ENCODE data around the gene KCNG2. TPM values are rescaled to one million over a fixed set of nuclear protein-coding genes. Genes with fewer than 3 reads are reported as not detected.

KCNG2 gene
- total RNA-seq, 1 donor from 2014 or later = not detected

GRCh38 chr18:79785831-79786230, 11.9 kb upstream of the KCNG2 start:
- no peak for DNase-seq (ENCODE audit: low spot score)

GRCh38 chr18:79786304-79786703, 11.4 kb upstream of the KCNG2 start:
- DNase-seq (ENCODE audit: low spot score) = no peak

GRCh38 chr18:79786786-79787526, 10.8 kb upstream of the KCNG2 start:
- DNase-seq (ENCODE audit: low spot score) = no peak

- DNase-seq (ENCODE audit: low spot score) = no peak
Measured at GRCh38 chr18:79787527-79787864, 10.2 kb upstream of the KCNG2 start.

- no peak for DNase-seq (ENCODE audit: low spot score)
Measured at GRCh38 chr18:79787865-79788733, 9.6 kb upstream of the KCNG2 start.

- DNase-seq (ENCODE audit: low spot score) = no peak
Measured at GRCh38 chr18:79788734-79789085, 9.0 kb upstream of the KCNG2 start.

- no peak for DNase-seq (ENCODE audit: low spot score)
Measured at GRCh38 chr18:79789091-79789891, 8.4 kb upstream of the KCNG2 start.

GRCh38 chr18:79789901-79790890, 7.5 kb upstream of the KCNG2 start:
- no peak for DNase-seq (ENCODE audit: low spot score)

GRCh38 chr18:79790996-79791972, 6.5 kb upstream of the KCNG2 start:
- no peak for DNase-seq (ENCODE audit: low spot score)

GRCh38 chr18:79792096-79792987, 5.4 kb upstream of the KCNG2 start:
- no peak for DNase-seq (ENCODE audit: low spot score)

GRCh38 chr18:79792988-79793355, 4.8 kb upstream of the KCNG2 start:
- DNase-seq (ENCODE audit: low spot score) = no peak

- DNase-seq (ENCODE audit: low spot score) = no peak
Measured at GRCh38 chr18:79794846-79795245, 2.9 kb upstream of the KCNG2 start.

- DNase-seq (ENCODE audit: low spot score) = no peak
Measured at GRCh38 chr18:79795446-79795845, 2.3 kb upstream of the KCNG2 start.

- DNase-seq (ENCODE audit: low spot score) = no peak
Measured at GRCh38 chr18:79796016-79796415, 1.7 kb upstream of the KCNG2 start.

- no peak for DNase-seq (ENCODE audit: low spot score)
Measured at GRCh38 chr18:79796531-79797405, 970 bp upstream of the KCNG2 start.

- no peak for DNase-seq (ENCODE audit: low spot score)
Measured at GRCh38 chr18:79798346-79798998, 734 bp downstream of the KCNG2 start.

GRCh38 chr18:79798999-79799370, 1.2 kb downstream of the KCNG2 start:
- no peak for DNase-seq (ENCODE audit: low spot score)
